ENCODE results near the gene DGKA. TPM values are rescaled to one million over a fixed set of nuclear protein-coding genes. Genes with fewer than 3 reads are reported as not detected.
A peak's percentile ranks its signal among the peaks of the same experiment; 100 is the strongest.

DGKA gene
- total and polyA plus RNA-seq, 2 of the 13 experiments (the other 11 are each of a cell fraction or from before 2014, with no cell fraction given): 2.4 to 5.4 TPM

GRCh38 chr12:55940065-55940732 is 9.2 kb downstream of the DGKA start (continued):
- TF ChIP-seq HNRNPH1 (optimal IDR thresholded peaks at IDR 0.05; ENCODE audit: low read depth, low read length) (no peak), SMC3 (IDR thresholded peaks at IDR 0.05; ENCODE audit: low read length) (peak; percentile 69), SALL1 (CRISPR knock-in tag; IDR thresholded peaks at IDR 0.05) (peak; percentile 46; the same call in 1 of the 2 replicates), POLR2AphosphoS2 (IDR thresholded peaks at IDR 0.05; ENCODE audit: low read depth, low read length) (no peak), ZNF3 (CRISPR knock-in tag; IDR thresholded peaks at IDR 0.05) (no peak), GMEB2 (CRISPR knock-in tag; IDR thresholded peaks at IDR 0.05; ENCODE audit: low read depth) (no peak), ARNT2 (CRISPR knock-in tag; IDR thresholded peaks at IDR 0.05; ENCODE audit: low read depth) (no peak), ATF7-NPFF (CRISPR knock-in tag; IDR thresholded peaks at IDR 0.05; ENCODE audit: low read depth) (no peak), JDP2 (CRISPR knock-in tag; IDR thresholded peaks at IDR 0.05; ENCODE audit: borderline replicate concordance) (no peak), ERF (CRISPR knock-in tag; IDR thresholded peaks at IDR 0.05) (no peak), ELF3 (CRISPR knock-in tag; IDR thresholded peaks at IDR 0.05) (peak; percentile 59; the same call in 1 of the 2 replicates), SIX4 (CRISPR knock-in tag; IDR thresholded peaks at IDR 0.05) (no peak), ETV6 (CRISPR knock-in tag; conservative IDR thresholded peaks at IDR 0.05) (no peak), RBAK (CRISPR knock-in tag; IDR thresholded peaks at IDR 0.05) (no peak), ZNF101 (CRISPR knock-in tag; IDR thresholded peaks at IDR 0.05; ENCODE audit: borderline replicate concordance, low read depth) (no peak), NCOR1 (IDR thresholded peaks at IDR 0.05; ENCODE audit: borderline replicate concordance, low read length) (no peak), ZNF224 (CRISPR knock-in tag; IDR thresholded peaks at IDR 0.05) (no peak), JARID2 (CRISPR knock-in tag; IDR thresholded peaks at IDR 0.05; ENCODE audit: insufficient replicate concordance) (no peak), ZNF572 (CRISPR knock-in tag; IDR thresholded peaks at IDR 0.05) (no peak), ZNF576 (CRISPR knock-in tag; IDR thresholded peaks at IDR 0.05) (no peak)
- TF ChIP-seq, protein P1, sequence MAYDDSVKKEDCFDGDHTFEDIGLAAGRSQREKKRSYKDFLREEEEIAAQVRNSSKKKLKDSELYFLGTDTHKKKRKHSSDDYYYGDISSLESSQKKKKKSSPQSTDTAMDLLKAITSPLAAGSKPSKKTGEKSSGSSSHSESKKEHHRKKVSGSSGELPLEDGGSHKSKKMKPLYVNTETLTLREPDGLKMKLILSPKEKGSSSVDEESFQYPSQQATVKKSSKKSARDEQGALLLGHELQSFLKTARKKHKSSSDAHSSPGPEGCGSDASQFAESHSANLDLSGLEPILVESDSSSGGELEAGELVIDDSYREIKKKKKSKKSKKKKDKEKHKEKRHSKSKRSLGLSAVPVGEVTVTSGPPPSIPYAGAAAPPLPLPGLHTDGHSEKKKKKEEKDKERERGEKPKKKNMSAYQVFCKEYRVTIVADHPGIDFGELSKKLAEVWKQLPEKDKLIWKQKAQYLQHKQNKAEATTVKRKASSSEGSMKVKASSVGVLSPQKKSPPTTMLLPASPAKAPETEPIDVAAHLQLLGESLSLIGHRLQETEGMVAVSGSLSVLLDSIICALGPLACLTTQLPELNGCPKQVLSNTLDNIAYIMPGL (CRISPR knock-in tag; IDR thresholded peaks at IDR 0.05; ENCODE audit: borderline replicate concordance in 1 of 2, low read depth in 1 of 2): peak; percentile 69 to 70; a peak in 3 of 4 replicates
- TF ChIP-seq, protein P2, sequence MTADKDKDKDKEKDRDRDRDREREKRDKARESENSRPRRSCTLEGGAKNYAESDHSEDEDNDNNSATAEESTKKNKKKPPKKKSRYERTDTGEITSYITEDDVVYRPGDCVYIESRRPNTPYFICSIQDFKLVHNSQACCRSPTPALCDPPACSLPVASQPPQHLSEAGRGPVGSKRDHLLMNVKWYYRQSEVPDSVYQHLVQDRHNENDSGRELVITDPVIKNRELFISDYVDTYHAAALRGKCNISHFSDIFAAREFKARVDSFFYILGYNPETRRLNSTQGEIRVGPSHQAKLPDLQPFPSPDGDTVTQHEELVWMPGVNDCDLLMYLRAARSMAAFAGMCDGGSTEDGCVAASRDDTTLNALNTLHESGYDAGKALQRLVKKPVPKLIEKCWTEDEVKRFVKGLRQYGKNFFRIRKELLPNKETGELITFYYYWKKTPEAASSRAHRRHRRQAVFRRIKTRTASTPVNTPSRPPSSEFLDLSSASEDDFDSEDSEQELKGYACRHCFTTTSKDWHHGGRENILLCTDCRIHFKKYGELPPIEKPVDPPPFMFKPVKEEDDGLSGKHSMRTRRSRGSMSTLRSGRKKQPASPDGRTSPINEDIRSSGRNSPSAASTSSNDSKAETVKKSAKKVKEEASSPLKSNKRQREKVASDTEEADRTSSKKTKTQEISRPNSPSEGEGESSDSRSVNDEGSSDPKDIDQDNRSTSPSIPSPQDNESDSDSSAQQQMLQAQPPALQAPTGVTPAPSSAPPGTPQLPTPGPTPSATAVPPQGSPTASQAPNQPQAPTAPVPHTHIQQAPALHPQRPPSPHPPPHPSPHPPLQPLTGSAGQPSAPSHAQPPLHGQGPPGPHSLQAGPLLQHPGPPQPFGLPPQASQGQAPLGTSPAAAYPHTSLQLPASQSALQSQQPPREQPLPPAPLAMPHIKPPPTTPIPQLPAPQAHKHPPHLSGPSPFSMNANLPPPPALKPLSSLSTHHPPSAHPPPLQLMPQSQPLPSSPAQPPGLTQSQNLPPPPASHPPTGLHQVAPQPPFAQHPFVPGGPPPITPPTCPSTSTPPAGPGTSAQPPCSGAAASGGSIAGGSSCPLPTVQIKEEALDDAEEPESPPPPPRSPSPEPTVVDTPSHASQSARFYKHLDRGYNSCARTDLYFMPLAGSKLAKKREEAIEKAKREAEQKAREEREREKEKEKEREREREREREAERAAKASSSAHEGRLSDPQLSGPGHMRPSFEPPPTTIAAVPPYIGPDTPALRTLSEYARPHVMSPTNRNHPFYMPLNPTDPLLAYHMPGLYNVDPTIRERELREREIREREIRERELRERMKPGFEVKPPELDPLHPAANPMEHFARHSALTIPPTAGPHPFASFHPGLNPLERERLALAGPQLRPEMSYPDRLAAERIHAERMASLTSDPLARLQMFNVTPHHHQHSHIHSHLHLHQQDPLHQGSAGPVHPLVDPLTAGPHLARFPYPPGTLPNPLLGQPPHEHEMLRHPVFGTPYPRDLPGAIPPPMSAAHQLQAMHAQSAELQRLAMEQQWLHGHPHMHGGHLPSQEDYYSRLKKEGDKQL (CRISPR knock-in tag; IDR thresholded peaks at IDR 0.05; ENCODE audit: low read depth): no peak
